Measurements from ENCODE around the gene FHL1. TPM values are rescaled to one million over a fixed set of nuclear protein-coding genes. Genes with fewer than 3 reads are reported as not detected.

FHL1 gene
- total RNA-seq, 1 donor from 2014 or later: 3,112 TPM

DNA sequence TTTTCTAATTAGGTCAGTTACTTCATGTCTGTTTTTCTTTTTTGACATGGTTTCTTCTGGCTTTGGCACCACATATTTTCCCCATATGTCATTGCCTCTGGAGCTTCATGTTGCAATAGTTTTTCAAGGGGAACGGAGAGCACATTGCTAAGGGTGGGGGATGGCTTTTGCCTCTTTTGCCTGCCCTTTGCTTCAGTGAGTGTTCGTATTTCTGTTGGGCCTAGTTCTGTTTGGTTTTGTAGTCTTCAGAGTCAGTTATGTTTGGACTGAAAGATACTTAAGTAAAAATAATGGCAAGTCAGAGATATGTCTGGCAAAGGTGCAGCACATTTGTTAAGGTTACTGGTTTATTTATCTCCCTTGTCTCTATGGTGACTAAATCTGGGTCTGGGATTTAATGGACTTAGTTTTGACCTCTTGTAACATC is 29.1 kb downstream of the FHL1 start:
- intact Hi-C loops (cut with DNase I): no loop called here
- no peak for DNase-seq (ENCODE audit: low spot score)

GRCh38 chrX:136179133-136179532 is 31.8 kb downstream of the FHL1 start:
- intact Hi-C loops (cut with DNase I): no loop called here

DNA sequence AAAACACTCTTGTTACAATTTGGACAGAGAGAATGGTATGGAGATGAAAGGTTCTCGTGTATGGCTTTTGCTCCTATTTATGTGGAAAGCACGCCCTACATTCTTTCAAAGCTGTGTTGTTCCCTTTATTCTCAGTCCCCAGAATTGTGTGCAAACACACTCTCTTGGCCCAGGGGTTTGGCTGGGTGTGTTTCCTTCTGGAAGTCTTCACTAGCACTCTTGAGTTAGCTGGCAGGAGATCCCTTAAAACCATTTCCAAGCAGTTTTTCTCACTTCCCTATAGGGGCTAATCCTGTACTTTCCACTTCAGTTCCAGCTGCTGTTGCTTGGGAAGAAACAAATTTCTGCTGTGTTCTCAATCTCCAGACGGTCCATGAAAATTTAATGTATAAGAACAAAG is 35.1 kb downstream of the FHL1 start:
- intact Hi-C loops (cut with DNase I): no loop called here
- DNase-seq (ENCODE audit: low spot score): no peak

More at GRCh38 chrX:136179133-136179532, 31.8 kb downstream of the FHL1 start:
- no peak for DNase-seq (ENCODE audit: low spot score)

- no peak for DNase-seq (ENCODE audit: low spot score)
- intact Hi-C loops (cut with DNase I): no loop called here
Measured at GRCh38 chrX:136183172-136183571, 35.8 kb downstream of the FHL1 start.

DNA sequence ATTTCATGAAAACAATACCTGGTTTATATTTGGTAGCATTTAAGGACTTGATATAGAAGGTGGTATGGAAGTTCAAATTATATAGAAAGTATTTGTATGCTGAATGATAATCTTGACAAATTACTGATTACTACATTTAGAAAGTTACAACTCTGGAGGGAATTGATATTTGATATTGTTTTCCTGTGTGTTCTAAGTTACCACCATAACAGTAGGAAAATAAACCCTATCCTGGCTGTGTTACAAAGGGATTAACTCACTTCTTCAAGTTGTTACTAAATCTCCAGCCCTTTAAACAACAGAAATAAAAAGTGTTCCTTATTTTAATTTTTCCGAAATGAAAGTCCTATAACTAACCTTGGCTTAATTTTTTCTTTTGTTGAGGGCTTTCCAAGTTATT is 36.6 kb downstream of the FHL1 start:
- intact Hi-C loops (cut with DNase I): no loop called here
- no peak for DNase-seq (ENCODE audit: low spot score)

DNA sequence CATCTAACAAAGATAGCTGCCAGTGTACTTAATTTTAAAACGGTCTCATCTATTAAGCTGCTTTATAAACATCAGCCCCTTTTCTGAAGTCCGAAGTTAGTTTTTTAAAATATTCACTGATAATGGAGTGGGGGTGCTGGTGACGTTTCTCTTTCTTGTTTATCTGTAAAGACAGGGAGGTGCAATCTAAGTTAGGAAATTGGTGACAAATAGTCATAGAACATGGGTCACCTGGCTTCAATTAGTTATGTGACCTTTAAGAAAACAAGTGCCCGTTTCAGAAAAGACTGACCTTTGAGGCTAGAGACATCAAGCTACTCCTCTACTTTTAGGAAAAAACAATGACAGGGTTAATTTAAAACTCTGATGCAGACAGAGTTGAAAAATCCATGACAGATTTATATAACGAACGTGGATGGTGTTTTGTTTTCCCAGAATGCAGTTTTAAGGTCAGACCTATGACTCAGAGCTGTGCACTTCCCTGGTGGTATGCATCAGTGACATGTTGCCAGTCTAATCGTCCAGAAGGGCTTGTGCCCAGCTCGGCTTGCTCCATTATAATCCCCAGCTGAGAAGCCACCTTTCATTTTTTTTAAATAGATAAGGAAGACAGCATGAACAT is 38.2 kb downstream of the FHL1 start:
- intact Hi-C loops (cut with DNase I): no loop called here
- no peak for DNase-seq (ENCODE audit: low spot score)

DNA sequence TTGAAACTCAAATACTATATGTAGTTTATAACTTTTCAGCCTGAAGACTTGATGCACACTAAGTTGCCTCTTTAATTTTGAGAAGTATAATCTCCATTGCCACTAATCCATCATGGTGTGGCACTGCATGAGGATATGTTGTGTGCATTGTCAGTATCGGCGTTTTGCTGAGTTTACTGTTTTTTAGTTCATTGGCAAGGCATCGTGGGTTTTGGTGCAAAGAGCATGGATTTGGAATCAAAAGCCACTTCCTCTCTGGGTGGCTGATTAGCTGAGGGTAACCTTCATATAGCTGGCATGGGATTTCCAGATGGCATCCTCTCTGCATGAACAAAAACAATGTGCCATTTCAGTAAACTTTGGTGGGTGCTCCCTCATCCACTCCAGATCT is 38.7 kb downstream of the FHL1 start:
- no peak for DNase-seq (ENCODE audit: low spot score)
- intact Hi-C loops (cut with DNase I): no loop called here

DNA sequence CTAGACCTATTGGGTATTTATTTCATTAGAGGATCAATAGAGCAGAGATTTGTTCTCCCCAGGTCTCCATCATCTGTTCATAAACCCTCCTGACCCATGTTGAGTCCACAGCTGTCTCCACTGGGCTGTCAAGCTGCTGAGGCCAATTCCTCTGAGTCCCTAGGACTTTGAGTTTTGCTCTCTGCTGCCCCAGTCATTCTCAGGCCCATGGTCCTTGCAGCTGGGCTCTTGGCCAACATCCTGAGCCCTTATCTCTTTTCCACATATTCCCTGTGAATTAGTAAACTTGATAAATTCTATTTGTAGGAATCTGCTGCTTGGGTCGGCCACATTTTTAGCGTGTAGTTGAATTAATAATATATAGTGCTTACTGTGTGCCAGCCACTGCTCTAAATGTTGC is 41.9 kb downstream of the FHL1 start:
- intact Hi-C loops (cut with DNase I): no loop called here
- DNase-seq (ENCODE audit: low spot score): no peak

- DNase-seq (ENCODE audit: low spot score): no peak
- intact Hi-C loops (cut with DNase I): no loop called here
Measured at GRCh38 chrX:136190038-136190713, 42.8 kb downstream of the FHL1 start.

- intact Hi-C loops (cut with DNase I): no loop called here
- no peak for DNase-seq (ENCODE audit: low spot score)
Measured at GRCh38 chrX:136191171-136191570, 43.8 kb downstream of the FHL1 start.

GRCh38 chrX:136192135-136192534 is 44.8 kb downstream of the FHL1 start:
- intact Hi-C loops (cut with DNase I): no loop called here
- no peak for DNase-seq (ENCODE audit: low spot score)

DNA sequence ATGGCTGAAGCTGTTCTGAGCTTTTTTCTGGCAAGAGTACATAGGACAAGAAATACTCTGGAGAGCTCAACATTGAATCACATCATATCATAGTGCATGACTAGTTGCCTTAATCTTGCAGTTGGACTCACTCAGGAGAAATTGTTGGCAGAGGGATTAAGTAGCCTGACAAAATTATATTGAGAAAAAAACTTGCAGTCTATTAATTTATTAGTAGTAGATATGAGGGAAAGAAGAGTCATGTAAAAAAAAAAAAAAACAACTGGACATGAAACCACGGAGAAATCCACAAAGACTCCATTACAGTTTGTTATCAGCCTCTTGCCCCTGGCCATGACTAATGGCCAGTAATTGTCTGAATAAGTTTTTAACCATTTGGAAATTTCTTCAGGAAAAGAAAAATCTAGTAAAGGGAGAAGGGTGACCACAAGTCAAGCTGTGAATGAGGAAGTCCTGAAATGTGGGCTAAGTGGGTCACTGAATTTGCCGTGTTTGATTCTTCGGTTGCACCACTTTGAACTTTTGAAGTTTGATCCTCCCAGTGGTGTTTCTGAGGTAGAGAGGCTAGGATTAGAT is 45.6 kb downstream of the FHL1 start:
- no peak for DNase-seq (ENCODE audit: low spot score)
- intact Hi-C loops (cut with DNase I): no loop called here

DNA sequence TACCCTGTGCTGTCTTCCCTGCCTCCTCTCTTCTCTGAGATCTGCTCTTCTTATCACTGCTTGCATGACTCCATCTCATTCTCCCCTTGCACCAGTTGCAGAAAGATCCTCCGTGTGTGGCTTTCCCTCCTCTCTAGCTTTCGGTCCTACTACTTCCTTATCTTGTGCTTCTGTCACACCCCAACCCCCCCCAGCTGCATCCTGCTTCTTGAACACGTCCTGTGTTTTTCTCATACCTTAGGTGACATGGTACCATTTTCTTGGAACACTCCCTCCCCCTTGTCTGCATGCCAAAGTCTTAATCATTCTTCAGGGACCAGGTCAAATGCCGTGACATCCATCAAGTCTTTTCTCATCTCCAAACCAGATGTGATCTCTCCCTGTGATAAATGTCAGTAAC is 46.4 kb downstream of the FHL1 start:
- no peak for DNase-seq (ENCODE audit: low spot score)
- intact Hi-C loops (cut with DNase I): no loop called here

- DNase-seq (ENCODE audit: low spot score): no peak
- intact Hi-C loops (cut with DNase I): no loop called here
Measured at GRCh38 chrX:136194536-136194935, 47.2 kb downstream of the FHL1 start.

- DNase-seq (ENCODE audit: low spot score): no peak
- intact Hi-C loops (cut with DNase I): no loop called here
Measured at GRCh38 chrX:136195247-136195646, 47.9 kb downstream of the FHL1 start.

GRCh38 chrX:136196691-136197155 is 49.4 kb downstream of the FHL1 start:
- intact Hi-C loops (cut with DNase I): no loop called here

GRCh38 chrX:136198010-136198409 is 50.7 kb downstream of the FHL1 start:
- intact Hi-C loops (cut with DNase I): no loop called here
- no peak for DNase-seq (ENCODE audit: low spot score)

More at GRCh38 chrX:136196691-136197155, 49.4 kb downstream of the FHL1 start:
- DNase-seq (ENCODE audit: low spot score): no peak

- DNase-seq (ENCODE audit: low spot score): no peak
Measured at GRCh38 chrX:136198678-136199243, 51.4 kb downstream of the FHL1 start.

DNA sequence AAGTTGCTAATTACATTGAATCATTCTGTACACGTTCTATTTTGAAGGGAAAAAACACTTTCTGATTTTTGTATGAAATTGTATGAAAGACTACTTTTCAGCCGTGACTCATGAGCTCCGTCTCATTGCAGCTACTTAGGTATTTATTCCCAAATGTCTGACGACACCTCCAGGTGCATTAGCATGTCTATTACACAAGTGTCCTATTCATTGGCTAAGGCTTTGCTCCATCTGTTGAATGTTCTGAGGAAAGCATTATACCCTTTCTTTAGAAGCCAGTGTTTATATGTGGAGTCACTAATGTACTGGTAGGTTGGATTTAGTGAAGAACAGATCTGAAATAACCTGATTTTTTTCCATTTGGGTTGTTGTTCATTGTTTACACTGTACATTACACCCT is 52.0 kb downstream of the FHL1 start:
- intact Hi-C loops (cut with DNase I): no loop called here
- DNase-seq (ENCODE audit: low spot score): no peak

More at GRCh38 chrX:136198678-136199243, 51.4 kb downstream of the FHL1 start:
- intact Hi-C loops (cut with DNase I): no loop called here

DNA sequence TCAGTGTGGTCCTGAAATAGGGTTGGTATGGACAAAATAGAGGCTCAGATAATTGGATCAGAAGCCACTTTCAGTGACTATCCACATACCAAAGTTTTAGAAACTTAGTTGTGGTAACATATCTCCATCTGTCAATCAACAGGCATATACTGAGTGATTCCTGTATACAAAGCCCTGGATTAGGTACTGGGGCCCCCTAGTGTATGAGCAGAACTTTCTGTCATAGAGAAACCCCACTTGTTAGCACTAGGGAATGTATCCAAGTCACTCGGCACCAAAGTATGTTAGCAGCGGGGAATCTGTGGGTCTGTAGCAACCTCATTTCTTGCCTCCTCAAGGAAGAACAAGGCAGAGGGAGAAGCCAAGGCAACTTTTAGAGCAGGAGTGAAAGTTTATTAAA is 53.1 kb downstream of the FHL1 start:
- no peak for DNase-seq (ENCODE audit: low spot score)
- intact Hi-C loops (cut with DNase I): no loop called here

- no peak for DNase-seq (ENCODE audit: low spot score)
- intact Hi-C loops (cut with DNase I): no loop called here
Measured at GRCh38 chrX:136201601-136202000, 54.3 kb downstream of the FHL1 start.
